Dermis microvascular lymphatic vessel endothelial cell (primary cell): Measurements from ENCODE around the gene TLN1. TPM values are rescaled to one million over a fixed set of nuclear protein-coding genes. Genes with fewer than 3 reads are reported as not detected.

Experiments
- DNase-seq, 2 donors: peaks; one replicate each; pipeline versions ENCODE4 v3.0.0 to v3.0.0-alpha.2; 2010; ENCODE audit warnings: low read depth in 2 of 2
- total RNA-seq: library from RNA; depleted of rRNA; stranded (reverse); fragments of >200 nt; gene quantifications from 2 replicates; pipeline ENCODE4 v1.2.1, GENCODE V29; 2014

Gene TLN1
- total RNA-seq, 1 donor from 2014 or later, result 230 TPM

DNA sequence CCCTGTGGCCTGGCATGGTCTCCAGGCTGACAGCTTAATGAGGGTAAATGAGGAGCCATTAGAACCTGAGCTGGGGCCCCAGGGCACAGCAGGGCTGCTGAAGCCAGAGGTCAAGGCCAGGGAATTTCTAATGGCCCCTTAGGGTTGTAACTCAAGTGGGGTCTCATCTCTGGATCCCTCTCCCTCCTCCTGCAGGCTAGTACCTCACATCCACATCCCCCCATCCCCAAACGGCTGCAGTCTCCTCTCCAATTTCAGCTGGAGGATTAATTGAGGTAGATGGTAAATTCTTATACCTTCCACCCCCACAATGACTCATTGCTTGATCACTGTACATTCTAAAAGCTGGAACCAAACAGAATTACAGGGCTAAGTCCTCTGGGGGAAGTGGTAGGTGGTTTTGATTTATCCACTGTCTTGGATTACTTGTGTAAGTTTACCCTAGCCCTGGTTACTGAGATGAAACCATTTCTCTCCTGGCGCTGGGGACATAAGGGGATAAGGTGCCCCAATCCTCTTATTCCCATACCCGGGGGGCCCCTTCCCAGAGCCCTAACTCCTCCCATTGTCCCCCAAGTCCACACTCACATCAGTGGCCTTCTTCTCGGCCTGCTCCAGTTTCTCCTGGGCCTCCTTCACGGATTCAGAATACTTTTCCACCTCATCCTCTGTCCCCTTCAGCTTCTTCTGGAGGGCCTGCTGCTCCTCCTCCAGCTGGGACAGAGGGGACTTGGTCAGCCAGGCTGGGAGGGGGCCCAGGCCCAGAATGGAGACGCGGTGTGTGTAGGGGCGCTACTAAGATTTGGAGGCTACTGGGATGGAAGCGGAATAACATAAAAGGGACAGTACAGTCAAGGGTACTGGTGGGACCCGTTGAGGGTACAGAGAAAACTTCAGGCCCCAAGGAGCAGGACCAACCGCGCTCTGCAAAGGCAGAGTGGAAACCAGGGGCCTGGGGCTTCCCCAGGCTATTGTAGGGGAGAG lies 43.1 kb downstream of the TLN1 start:
- peak in 1 of 2 donors; percentile 21 for DNase-seq

DNA sequence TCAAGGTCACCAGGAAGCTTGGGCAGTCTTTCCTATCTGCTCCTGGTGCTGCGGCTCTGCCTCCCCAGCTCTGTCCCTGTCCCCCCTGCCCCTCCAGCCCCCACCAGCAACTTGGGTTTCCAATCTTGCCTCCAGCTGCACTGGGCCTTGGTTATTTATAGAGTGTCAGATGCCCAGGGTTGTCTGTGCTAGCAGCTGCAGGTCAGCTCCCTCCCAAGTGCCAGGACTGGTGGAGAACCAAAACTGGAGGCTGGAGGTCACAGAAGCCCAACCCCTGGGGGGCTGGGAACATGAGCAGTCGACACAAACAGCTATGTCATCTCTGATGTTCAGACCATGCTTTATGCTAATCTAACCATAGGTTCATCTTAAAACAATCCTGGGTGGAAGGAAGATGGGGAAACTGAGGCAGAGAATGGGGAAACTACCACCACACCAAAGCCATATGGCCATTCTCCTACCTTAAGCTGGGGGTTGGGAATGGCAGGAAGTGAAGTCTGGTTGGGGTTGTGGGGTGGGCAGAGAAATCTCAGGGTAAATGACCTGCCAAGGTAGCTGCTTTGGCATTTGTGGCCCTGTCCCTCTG lies 43.9 kb downstream of the TLN1 start:
- DNase-seq, result no peak

DNA sequence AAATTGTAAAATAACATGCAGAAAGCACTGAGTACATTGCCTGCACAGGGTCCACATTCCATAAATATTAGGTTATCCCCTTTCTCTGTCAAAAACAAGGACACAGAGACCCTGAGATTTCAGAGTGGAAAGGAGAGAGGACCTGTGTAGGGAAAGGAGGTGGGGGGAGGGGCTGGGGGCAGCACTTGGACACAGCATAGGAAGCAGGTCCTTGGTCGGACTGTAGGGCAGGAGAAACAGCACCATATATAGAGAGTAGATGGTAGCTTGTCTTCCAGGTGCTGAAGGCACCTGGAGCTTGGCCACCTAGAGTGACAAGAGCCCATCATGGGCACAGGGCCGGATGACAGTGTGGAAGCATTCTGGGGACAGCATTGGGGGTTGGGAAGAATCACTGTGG lies 44.7 kb downstream of the TLN1 start:
- DNase-seq, result no peak

DNA sequence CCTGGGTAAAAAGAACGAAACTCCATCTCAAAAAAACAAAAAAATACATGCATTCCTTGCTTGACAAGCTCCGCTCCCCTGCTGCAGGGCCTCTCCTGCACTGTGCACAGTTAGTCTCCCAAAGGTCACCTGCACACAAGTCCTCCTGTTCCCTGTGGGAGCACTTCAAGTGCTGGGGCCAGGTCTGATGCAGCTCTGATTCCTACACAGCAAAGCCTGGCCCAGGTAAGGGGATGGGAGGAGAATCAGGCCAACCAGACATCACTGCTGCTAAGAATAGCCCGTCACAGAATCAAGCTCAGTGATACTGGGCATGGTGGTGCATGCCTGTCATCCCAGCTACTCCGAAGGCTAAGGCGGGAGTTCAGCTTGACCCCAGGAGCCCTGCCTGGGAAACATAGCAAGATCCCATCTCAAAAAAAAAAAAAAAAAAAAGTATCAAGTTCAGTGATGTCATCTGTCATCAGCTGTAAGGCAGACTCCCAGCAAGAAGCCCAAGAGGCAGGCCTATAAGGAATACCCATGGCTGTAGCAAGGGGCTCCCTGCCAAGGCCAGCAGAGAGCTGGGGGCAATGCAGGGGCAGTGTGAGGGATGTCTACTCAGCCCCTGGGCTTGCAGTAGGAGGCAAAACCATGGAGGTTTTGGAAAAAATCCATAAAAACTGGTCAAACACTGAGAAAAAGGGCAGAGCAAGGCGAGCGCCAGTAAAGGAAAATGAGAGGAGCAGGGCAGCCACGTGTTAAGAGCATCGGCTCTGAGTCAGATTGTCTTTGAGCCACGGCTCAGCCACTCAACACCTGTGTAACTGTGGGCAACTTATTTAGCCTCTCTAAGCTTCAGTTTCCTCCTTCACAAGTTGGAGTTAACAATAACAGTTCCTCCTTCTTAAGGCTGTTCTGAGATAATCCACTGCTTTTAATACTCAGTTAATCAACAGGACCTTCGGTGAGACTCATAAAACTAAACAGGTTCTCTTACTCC lies 45.5 kb downstream of the TLN1 start:
- no peak for DNase-seq

DNA sequence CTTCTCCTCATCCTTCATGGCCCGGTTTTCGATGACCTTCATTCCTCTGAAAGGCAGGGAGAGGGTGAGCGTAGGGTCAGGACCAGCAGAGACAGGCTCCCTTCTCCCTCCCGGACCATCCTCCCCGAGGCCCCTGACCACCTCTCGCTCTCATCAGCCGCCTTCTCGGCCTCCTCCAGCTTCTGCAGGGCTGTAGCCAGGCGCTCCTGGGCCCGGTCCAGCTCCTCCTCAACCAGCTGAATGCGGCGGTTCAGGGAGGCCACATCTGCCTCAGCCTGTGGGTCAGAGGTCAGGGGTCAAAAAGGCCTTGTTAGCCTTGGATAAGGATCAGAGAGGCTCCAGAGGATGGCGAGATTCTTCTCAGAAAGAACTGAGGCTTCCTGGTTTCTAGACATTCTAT lies 46.5 kb downstream of the TLN1 start:
- no peak for DNase-seq

DNA sequence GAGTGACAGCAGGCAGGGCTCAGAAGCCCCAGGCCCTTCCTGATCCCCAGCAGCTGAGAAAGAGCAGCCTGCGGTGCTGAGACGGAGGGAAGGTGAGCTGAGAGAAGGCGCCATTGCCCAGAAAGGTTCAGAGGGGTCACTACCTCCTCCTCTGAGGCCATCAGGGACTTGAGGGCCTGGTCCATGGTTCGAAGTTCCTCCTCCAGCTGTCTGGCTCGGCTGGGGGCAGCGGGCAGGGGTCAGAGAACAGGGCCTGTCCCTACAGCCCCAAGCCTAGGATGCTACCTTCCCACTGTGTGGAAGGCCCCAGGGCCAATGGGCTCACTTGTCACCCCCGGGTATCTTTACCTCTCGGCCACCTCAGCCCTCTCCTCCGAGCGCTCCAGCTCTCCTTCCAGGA lies 47.1 kb downstream of the TLN1 start:
- no peak for DNase-seq

DNA sequence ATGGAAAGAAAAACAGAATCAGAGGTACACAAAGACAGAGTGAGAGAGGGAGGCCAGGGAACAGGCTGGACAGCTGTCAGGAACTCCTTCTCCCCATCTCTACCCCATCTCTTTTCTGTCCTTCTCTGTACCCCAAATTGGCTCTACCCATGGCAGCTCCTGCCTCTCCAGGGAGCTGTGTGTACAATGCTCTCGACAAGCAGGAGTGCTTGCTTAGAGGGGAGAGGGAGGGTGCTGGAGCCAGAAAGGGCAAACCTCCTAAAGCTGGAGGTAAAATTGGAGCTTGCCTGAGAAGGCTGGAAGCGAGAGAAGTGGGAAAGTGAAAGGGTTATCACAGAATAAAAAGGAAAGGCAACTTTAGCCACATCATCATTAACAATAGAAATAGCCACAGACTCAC lies 48.7 kb downstream of the TLN1 start:
- no peak for DNase-seq

DNA sequence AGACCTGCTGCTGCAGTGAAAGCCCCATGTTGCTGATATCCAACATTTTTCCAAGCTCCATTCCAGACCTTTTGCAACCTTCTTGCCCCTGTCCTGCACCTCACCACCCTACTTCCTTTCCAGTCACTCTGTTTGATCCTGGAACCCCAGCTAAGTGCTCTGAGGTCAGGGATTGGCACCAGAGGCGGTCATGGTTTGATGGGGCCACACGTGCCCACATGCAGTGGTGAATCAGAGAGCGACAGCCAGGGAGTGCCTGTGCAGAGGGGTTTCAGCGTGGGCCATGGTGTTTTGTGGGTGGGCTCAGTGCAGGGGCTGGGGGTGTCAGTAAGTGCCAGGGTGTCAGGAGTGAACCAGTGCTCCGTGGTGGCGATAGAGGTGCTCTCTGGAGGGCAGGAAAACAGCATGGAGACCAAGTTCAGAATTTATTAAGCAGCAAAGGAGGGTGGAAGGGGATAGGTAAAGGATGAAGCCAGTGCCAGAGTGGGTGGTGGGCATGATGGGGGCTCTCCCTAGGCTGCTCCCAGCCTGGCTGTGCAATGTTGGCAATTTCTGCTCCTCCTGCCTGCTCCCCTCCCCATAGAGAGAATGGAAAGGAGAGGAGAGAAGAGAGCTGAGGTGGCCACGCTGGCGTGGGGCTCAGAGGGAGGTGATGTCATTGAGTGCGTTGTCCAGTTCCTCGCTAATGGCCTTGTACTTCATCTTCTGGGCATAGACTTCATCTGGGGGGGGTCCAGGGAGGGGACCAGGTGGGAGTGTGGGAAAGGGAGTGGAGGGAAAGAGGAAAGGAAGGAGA lies 49.3 kb downstream of the TLN1 start:
- DNase-seq, result no peak

DNA sequence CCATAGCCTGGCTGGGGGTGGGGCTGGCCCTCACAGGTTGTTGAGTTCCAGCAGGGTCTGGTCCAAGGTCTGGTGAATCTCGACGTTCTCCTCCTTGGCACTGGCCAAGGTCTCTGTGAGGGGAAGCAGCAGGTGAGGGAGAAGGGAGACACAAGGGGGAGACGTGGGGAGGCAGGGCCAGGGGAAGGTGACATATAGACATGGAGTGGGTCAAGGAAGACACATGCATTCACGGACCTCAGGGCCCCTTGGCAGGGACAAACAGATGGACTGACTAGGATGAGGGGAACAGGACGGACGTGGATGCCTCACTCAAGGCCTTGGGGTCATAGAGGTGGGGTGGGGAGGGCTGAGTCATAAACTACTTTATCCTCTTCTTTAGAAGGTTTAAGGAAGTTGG lies 49.9 kb downstream of the TLN1 start:
- no peak for DNase-seq

DNA sequence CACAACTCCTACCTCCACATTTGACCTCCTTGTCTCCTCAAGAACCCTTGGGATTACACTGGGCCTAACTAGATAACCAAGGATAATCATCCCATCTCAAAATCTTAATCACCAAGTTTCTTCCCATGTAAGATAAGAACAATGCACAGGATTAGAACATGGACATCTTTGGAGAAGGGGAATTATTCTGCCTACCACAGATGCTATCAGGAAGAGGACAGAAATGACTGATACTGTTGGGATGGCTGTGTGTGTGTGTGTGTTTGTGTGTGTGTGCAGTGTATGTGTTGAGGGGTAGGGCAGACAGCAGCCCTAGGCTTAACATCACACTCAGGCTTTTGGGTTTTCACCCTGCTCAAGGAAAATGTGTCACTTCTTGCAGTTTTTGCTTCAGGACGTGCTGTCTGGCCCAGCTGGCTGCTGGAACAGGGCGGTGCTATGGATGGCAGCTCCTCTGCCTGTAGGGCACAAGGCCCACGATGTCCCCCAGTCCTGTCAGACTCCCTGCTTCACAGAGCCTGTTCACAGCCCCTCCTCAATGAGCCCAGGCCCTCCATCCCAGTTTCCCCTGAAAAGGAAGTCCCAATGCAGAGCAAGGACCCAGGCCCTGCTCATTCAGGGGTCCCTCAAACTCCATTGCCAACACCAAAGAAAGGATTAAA lies 50.5 kb downstream of the TLN1 start:
- no peak for DNase-seq

DNA sequence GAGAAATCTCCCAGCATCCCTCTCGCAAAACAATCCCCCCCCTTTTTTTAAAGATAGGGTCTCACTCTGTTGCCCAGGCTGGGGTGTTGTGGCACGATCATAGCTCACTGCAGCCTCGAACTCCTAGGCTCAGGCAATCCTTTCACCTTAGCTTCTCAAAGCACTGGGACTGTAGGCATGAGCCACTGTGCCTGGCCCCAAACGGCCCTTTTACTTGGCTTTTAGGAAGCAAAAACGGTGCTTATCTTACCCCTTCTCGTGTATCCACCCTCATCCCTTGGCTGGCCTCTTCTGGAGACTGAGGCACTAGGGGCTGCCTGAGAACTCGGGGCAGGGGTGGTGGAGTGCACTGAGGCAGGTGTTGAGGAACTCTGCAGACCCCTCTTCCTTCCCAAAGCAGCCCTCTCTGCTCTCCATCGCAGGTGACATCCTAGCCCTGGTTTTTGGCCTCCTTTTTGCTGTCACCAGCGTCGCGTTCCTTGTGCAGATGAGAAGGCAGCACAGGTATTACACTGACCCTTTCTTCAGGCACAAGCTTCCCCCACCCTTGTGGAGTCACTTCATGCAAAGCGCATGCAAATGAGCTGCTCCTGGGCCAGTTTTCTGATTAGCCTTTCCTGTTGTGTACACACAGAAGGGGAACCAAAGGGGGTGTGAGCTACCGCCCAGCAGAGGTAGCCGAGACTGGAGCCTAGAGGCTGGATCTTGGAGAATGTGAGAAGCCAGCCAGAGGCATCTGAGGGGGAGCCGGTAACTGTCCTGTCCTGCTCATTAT lies 51.5 kb downstream of the TLN1 start:
- no peak for DNase-seq

DNA sequence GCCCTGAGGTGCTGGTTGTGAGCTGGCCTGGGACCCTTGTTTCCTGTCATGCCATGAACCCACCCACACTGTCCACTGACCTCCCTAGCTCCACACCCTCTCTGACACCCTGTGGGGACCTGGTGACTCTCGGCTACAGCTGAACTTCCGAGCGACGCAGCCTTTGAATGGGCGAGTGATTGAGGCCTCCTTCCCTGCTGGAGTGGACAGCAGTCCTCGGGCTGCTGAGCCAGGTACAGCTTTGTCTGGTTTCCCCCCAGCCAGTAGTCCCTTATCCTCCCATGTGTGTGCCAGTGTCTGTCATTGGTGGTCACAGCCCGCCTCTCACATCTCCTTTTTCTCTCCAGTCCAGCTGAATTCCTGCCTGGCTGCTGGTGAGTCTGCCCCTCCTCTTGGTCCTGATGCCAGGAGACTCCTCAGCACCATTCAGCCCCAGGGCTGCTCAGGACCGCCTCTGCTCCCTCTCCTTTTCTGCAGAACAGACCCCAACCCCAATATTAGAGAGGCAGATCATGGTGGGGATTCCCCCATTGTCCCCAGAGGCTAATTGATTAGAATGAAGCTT lies 52.1 kb downstream of the TLN1 start:
- DNase-seq, result no peak

DNA sequence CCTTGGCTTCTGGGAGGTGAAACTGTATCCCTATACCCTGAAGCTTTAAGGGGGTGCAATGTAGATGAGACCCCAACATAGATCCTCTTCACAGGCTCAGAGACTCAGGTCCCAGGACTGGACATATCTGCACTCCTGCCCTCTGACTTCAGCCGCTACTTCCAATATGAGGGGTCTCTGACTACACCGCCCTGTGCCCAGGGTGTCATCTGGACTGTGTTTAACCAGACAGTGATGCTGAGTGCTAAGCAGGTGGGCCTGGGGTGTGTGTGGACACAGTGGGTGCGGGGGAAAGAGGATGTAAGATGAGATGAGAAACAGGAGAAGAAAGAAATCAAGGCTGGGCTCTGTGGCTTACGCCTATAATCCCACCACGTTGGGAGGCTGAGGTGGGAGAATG lies 52.9 kb downstream of the TLN1 start:
- DNase-seq, result no peak

DNA sequence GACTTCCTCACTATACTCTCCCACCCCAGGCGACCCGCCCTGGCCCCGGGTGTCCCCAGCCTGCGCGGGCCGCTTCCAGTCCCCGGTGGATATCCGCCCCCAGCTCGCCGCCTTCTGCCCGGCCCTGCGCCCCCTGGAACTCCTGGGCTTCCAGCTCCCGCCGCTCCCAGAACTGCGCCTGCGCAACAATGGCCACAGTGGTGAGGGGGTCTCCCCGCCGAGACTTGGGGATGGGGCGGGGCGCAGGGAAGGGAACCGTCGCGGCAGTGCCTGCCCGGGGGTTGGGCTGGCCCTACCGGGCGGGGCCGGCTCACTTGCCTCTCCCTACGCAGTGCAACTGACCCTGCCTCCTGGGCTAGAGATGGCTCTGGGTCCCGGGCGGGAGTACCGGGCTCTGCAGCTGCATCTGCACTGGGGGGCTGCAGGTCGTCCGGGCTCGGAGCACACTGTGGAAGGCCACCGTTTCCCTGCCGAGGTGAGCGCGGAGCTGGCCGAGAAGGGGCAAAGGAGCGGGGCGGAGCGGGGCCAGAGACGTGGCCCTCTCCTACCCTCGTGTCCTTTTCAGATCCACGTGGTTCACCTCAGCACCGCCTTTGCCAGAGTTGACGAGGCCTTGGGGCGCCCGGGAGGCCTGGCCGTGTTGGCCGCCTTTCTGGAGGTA lies 56.1 kb downstream of the TLN1 start:
- DNase-seq, result peak in 1 of 2 donors; percentile 38

DNA sequence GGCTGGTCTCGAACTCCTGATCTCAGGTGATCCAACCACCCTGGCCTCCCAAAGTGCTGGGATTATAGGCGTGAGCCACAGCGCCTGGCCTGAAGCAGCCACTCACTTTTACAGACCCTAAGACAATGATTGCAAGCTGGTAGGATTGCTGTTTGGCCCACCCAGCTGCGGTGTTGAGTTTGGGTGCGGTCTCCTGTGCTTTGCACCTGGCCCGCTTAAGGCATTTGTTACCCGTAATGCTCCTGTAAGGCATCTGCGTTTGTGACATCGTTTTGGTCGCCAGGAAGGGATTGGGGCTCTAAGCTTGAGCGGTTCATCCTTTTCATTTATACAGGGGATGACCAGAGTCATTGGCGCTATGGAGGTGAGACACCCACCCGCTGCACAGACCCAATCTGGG lies 56.8 kb downstream of the TLN1 start:
- no peak for DNase-seq

DNA sequence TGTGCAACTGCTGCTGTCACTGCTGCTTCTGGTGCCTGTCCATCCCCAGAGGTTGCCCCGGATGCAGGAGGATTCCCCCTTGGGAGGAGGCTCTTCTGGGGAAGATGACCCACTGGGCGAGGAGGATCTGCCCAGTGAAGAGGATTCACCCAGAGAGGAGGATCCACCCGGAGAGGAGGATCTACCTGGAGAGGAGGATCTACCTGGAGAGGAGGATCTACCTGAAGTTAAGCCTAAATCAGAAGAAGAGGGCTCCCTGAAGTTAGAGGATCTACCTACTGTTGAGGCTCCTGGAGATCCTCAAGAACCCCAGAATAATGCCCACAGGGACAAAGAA lies 58.0 kb downstream of the TLN1 start:
- no peak for DNase-seq

DNA sequence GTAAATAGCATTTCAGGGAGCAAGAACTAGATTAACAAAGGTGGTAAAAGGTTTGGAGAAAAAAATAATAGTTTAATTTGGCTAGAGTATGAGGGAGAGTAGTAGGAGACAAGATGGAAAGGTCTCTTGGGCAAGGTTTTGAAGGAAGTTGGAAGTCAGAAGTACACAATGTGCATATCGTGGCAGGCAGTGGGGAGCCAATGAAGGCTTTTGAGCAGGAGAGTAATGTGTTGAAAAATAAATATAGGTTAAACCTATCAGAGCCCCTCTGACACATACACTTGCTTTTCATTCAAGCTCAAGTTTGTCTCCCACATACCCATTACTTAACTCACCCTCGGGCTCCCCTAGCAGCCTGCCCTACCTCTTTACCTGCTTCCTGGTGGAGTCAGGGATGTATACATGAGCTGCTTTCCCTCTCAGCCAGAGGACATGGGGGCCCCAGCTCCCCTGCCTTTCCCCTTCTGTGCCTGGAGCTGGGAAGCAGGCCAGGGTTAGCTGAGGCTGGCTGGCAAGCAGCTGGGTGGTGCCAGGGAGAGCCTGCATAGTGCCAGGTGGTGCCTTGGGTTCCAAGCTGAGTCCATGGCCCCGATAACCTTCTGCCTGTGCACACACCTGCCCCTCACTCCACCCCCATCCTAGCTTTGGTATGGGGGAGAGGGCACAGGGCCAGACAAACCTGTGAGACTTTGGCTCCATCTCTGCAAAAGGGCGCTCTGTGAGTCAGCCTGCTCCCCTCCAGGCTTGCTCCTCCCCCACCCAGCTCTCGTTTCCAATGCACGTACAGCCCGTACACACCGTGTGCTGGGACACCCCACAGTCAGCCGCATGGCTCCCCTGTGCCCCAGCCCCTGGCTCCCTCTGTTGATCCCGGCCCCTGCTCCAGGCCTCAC lies 58.6 kb downstream of the TLN1 start, which contains the start of gene CA9:
TSS of gene CA9 (plus strand) at position 797 of the 893 bp plus-strand sequence. CDS start at position 829, 32 bp downstream.
- DNase-seq, result no peak
